Middle frontal gyrus (tissue), 1 donor: Measurements from ENCODE around the gene SHISAL2A.
"Not testable (repeated sequence)": the region's sequence is repeated elsewhere in the genome, so short reads cannot be mapped to it uniquely, and the experiment has no call there.

ENCODE experiments used
- DNase-seq: peaks from one replicate; pipeline ENCODE4 v3.0.0-alpha.2; 2015; ENCODE audit warnings: low spot score; ENCODE audit errors: extremely low spot score

SHISAL2A gene

GRCh38 chr1:52683367-52683940 is 50.5 kb downstream of the SHISAL2A start:
- no peak for DNase-seq

GRCh38 chr1:52684545-52684944 is 51.6 kb downstream of the SHISAL2A start:
- no peak for DNase-seq

- not testable (repeated sequence) for DNase-seq
Observed at GRCh38 chr1:52686261-52686751, 53.3 kb downstream of the SHISAL2A start.

- DNase-seq: no peak
Observed at GRCh38 chr1:52686830-52687229, 53.9 kb downstream of the SHISAL2A start.

GRCh38 chr1:52691821-52692220 is 58.9 kb downstream of the SHISAL2A start:
- DNase-seq: no peak

- no peak for DNase-seq
Observed at GRCh38 chr1:52692697-52693096, 59.7 kb downstream of the SHISAL2A start.

- DNase-seq: not testable (repeated sequence)
Observed at GRCh38 chr1:52693351-52693750, 60.4 kb downstream of the SHISAL2A start.

- DNase-seq: no peak
Observed at GRCh38 chr1:52693843-52694242, 60.9 kb downstream of the SHISAL2A start.

GRCh38 chr1:52695627-52696026 is 62.7 kb downstream of the SHISAL2A start:
- DNase-seq: no peak

- peak; percentile 87 for DNase-seq
Observed at GRCh38 chr1:52697795-52698674, 65.1 kb downstream of the SHISAL2A start, which contains the start of gene COA7. COA7 (minus strand) TSS chr1:52698347; CDS start chr1:52698326, 21 bp downstream.

GRCh38 chr1:52702886-52703787 is 70.2 kb downstream of the SHISAL2A start:
- peak; percentile 89 for DNase-seq

GRCh38 chr1:52706136-52706670 is 73.2 kb downstream of the SHISAL2A start:
- no peak for DNase-seq
